MCF 10A (cell line): ENCODE data around the gene SPATA2. TPM values are rescaled to one million over a fixed set of nuclear protein-coding genes. Genes with fewer than 3 reads are reported as not detected.
A peak's percentile ranks its signal among the peaks of the same experiment; 100 is the strongest.

Experiments used
- BruUV-seq: library from RNA; stranded (reverse); fragments of 400-500 nt; replicated peaks from 2 replicates; lab custom pipeline; 2021; lab: Mats Ljungman, UMichigan
- CTCF ChIA-PET: fragments of 300-600 bp; sonication (Branson Sonifier 250); formaldehyde crosslinking; extraction: SDS; loops from one replicate; lab custom pipeline; 2021; ENCODE audit warnings: antibody characterized with exemption, inconsistent platforms; lab: Yijun Ruan, JAX
- POLR2A ChIA-PET: fragments of 300-600, 350-650 bp; sonication (Branson Sonifier 250); formaldehyde crosslinking; extraction: SDS; loops from one replicate; lab custom pipeline; 2020; ENCODE audit warnings: antibody characterized with exemption, inconsistent platforms; lab: Yijun Ruan, JAX
- DNase-seq: peaks from one replicate; pipeline ENCODE4 v3.0.0-alpha.2; 2018; ENCODE audit not compliant: unreplicated experiment
- H3K27ac Mint-ChIP-seq: one replicate; pipeline ENCODE4 v1.8.0; 2022; ENCODE audit warnings: mild to moderate bottlenecking, low read depth, mixed read lengths; ENCODE audit not compliant: unreplicated experiment
- H3K27me3 Mint-ChIP-seq: one replicate; pipeline ENCODE4 v1.8.0; 2022; ENCODE audit warnings: mixed read lengths; ENCODE audit not compliant: insufficient read depth, unreplicated experiment
- H3K36me3 Mint-ChIP-seq: one replicate; pipeline ENCODE4 v1.8.0; 2022; ENCODE audit warnings: mild to moderate bottlenecking, moderate library complexity, mixed read lengths; ENCODE audit not compliant: insufficient read depth, unreplicated experiment
- H3K4me1 Mint-ChIP-seq: one replicate; pipeline ENCODE4 v1.8.0; 2022; ENCODE audit warnings: mixed read lengths; ENCODE audit not compliant: insufficient read depth, unreplicated experiment
- H3K4me3 Mint-ChIP-seq: one replicate; pipeline ENCODE4 v1.8.0; 2022; ENCODE audit warnings: mild to moderate bottlenecking, moderate library complexity, mixed read lengths; ENCODE audit not compliant: unreplicated experiment
- H3K9me3 Mint-ChIP-seq: one replicate; pipeline ENCODE4 v1.8.0; 2022; ENCODE audit warnings: mixed read lengths; ENCODE audit not compliant: unreplicated experiment
- intact Hi-C: fragments of 100-400 bp; cut with micrococcal nuclease; formaldehyde crosslinking; loops from 2 replicates; pipeline ENCODE4 v1.14.1; 2022
- total RNA-seq: library from RNA; stranded (reverse); gene quantifications from 2 replicates; pipeline ENCODE4 v1.2.3, GENCODE V29; 2022
- TF ChIP-seq, protein P1 (sequence below): fragments of 200-600 bp; IDR thresholded peaks from one replicate; pipeline ENCODE4 v1.8.0; 2022; ENCODE audit warnings: antibody characterized with exemption, mild to moderate bottlenecking; ENCODE audit not compliant: unreplicated experiment

SPATA2 gene
- total RNA-seq, 1 experiment from 2014 or later, result 5.5 TPM

- DNase-seq, result peak; percentile 54
- ChIA-PET POLR2A (no interaction called here), CTCF (interaction anchor here (0.5 to 3.7 kb wide), 22 partner anchors 8 to 582 kb away, joined by 3 to 20 read pairs (median 5); no protein-coding TSS in a partner anchor)
- no TSS peak for BruUV-seq
- intact Hi-C loops, result loop anchor here (1.0 to 2.0 kb wide), 3 partner anchors 40 to 347 kb away; no protein-coding TSS in a partner anchor
- TF ChIP-seq, protein P1, sequence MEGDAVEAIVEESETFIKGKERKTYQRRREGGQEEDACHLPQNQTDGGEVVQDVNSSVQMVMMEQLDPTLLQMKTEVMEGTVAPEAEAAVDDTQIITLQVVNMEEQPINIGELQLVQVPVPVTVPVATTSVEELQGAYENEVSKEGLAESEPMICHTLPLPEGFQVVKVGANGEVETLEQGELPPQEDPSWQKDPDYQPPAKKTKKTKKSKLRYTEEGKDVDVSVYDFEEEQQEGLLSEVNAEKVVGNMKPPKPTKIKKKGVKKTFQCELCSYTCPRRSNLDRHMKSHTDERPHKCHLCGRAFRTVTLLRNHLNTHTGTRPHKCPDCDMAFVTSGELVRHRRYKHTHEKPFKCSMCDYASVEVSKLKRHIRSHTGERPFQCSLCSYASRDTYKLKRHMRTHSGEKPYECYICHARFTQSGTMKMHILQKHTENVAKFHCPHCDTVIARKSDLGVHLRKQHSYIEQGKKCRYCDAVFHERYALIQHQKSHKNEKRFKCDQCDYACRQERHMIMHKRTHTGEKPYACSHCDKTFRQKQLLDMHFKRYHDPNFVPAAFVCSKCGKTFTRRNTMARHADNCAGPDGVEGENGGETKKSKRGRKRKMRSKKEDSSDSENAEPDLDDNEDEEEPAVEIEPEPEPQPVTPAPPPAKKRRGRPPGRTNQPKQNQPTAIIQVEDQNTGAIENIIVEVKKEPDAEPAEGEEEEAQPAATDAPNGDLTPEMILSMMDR, result peak; percentile 92
- H3K4me1 Mint-ChIP-seq, result peaks cover 7% of the 10 kb centered on the region
- H3K4me3 Mint-ChIP-seq, result no peak overlapping the region
- peaks cover 35% of the 10 kb centered on the region for H3K36me3 Mint-ChIP-seq
- no peaks in the 10 kb centered on the region for H3K9me3 Mint-ChIP-seq
- H3K27ac Mint-ChIP-seq, result no peak overlapping the region
- H3K27me3 Mint-ChIP-seq, result no peaks in the 10 kb centered on the region
Observed at GRCh38 chr20:49888212-49889000, 26.9 kb downstream of the SPATA2 start.

- BruUV-seq, result no TSS peak
- TF ChIP-seq, protein P1, result no peak
- Mint-ChIP-seq H3K4me3 (no peak overlapping the region), H3K36me3 (peaks cover 38% of the 10 kb centered on the region), H3K27ac (peak overlapping the region; percentile 16), H3K9me3 (no peaks in the 10 kb centered on the region), H3K27me3 (no peaks in the 10 kb centered on the region), H3K4me1 (peaks cover 7% of the 10 kb centered on the region)
- ChIA-PET POLR2A (interaction anchor here (1.0 to 1.1 kb wide), 2 partner anchors 12 to 20 kb away, joined by 3 to 4 read pairs; no protein-coding TSS in a partner anchor), CTCF (interaction anchor here (0.5 to 3.7 kb wide), 23 partner anchors 10 to 581 kb away, joined by 3 to 20 read pairs (median 4); no protein-coding TSS in a partner anchor)
- intact Hi-C loops, result loop anchor here (1.0 to 2.0 kb wide), 3 partner anchors 41 to 346 kb away; no protein-coding TSS in a partner anchor
- DNase-seq, result no peak
Observed at GRCh38 chr20:49887251-49888211, 27.8 kb downstream of the SPATA2 start.

DNA sequence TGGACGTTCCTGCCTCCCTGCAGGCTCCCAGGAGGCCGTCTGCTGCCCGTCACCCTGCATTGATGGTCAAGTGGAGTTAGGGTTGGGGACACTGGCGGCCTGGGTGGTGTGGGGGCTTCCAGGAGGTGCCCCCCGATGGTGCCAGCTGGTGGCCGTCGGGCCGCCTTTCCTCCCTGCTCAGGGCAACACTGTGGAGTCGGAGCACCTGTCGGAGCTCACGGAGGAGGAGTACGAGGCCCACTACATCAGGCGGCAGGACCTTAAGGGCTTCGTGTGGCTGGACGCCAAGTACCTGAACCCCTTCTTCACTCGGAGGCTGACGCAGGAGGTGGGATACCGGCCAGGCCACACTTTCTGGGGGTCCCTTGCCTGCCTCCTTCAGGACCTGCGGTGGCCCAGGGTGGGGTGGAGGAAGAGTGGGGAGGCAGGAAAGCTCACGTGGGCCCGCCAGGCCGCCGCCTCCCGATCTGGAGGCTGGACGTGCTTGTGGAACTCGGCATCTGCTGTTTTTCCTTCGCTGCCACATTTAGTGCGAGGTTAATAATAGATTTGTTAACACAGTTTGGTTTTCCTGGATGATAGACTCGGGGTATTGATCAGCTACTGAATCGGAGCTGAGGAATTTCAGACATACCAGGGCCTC is 28.6 kb downstream of the SPATA2 start:
- Mint-ChIP-seq H3K36me3 (peaks cover 38% of the 10 kb centered on the region), H3K4me1 (peaks cover 7% of the 10 kb centered on the region), H3K9me3 (no peaks in the 10 kb centered on the region), H3K27ac (no peak overlapping the region), H3K4me3 (no peak overlapping the region), H3K27me3 (no peaks in the 10 kb centered on the region)
- BruUV-seq, result no TSS peak
- CTCF ChIA-PET, result interaction anchor here (0.6 to 3.7 kb wide), 17 partner anchors 9 to 278 kb away, joined by 3 to 20 read pairs (median 4); no protein-coding TSS in a partner anchor
- TF ChIP-seq, protein P1, result no peak
- no peak for DNase-seq
- intact Hi-C loops, result no loop called here
- POLR2A ChIA-PET, result interaction anchor here (0.6 to 1.1 kb wide), 3 partner anchors 13 to 382 kb away, joined by 3 to 4 read pairs (median 3); no protein-coding TSS in a partner anchor
